Measurements from ENCODE around the gene PLB1. TPM values are rescaled to one million over a fixed set of nuclear protein-coding genes. Genes with fewer than 3 reads are reported as not detected.

The PLB1 gene
- total RNA-seq, 6 experiments from 2014 or later, result 0.66 to 1.9 (median 1.1) TPM

GRCh38 chr2:28544405-28544921 lies 48.6 kb downstream of the PLB1 start:
- no peaks in the 10 kb centered on the region for H3K9me3 ChIP-seq
- H3K27ac ChIP-seq, result no peak overlapping the region
- WGBS (ENCODE audit: insufficient coverage, low coverage, low lambda C conversion rate, missing lambda C conversion rate), result 55% methylated on average over 8 of the region's 8 CpGs
- H3K4me1 ChIP-seq, result no peaks in the 10 kb centered on the region
- ATAC-seq (no peak), DNase-seq (no peak)
- H3K4me3 ChIP-seq, result no peak overlapping the region
- intact Hi-C loops (cut with DNase I), result no loop called here
- TF ChIP-seq POLR2A (IDR thresholded peaks at IDR 0.05) (no peak), CTCF (IDR thresholded peaks at IDR 0.05) (no peak)
- H3K27me3 ChIP-seq, result no peaks in the 10 kb centered on the region
- H3K36me3 ChIP-seq, result no peaks in the 10 kb centered on the region

- TF ChIP-seq POLR2A (IDR thresholded peaks at IDR 0.05) (no peak), CTCF (IDR thresholded peaks at IDR 0.05) (no peak)
- no peaks in the 10 kb centered on the region for H3K4me1 ChIP-seq
- H3K27ac ChIP-seq, result no peak overlapping the region
- no peaks in the 10 kb centered on the region for H3K27me3 ChIP-seq
- WGBS (ENCODE audit: insufficient coverage, low coverage, low lambda C conversion rate, missing lambda C conversion rate), result 61% methylated on average over 15 of the region's 18 CpGs
- ATAC-seq, result peak; percentile 24 to 56 (median 29)
- no peak for DNase-seq
- no peaks in the 10 kb centered on the region for H3K9me3 ChIP-seq
- no peak overlapping the region for H3K4me3 ChIP-seq
- intact Hi-C loops (cut with DNase I), result no loop called here
- no peaks in the 10 kb centered on the region for H3K36me3 ChIP-seq
These were observed 49.2 kb downstream of the PLB1 start for GRCh38 chr2:28544922-28545589.

GRCh38 chr2:28545590-28546200 lies 49.8 kb downstream of the PLB1 start:
- TF ChIP-seq CTCF (IDR thresholded peaks at IDR 0.05), result no peak
- no peak for TF ChIP-seq POLR2A (IDR thresholded peaks at IDR 0.05)
- no peak overlapping the region for H3K27ac ChIP-seq

GRCh38 chr2:28546242-28546641 lies 50.4 kb downstream of the PLB1 start:
- H3K4me1 ChIP-seq, result no peaks in the 10 kb centered on the region
- no peaks in the 10 kb centered on the region for H3K27me3 ChIP-seq
- intact Hi-C loops (cut with DNase I), result no loop called here
- H3K27ac ChIP-seq, result no peak overlapping the region
- peak in 3 of 4 donors; percentile 18 to 47 (median 39) for ATAC-seq
- whole genome bisulfite sequencing (ENCODE audit: insufficient coverage, low coverage, low lambda C conversion rate, missing lambda C conversion rate), result 28% methylated on average over 5 of the region's 7 CpGs
- no peak overlapping the region for H3K4me3 ChIP-seq
- H3K9me3 ChIP-seq, result no peaks in the 10 kb centered on the region
- TF ChIP-seq CTCF (IDR thresholded peaks at IDR 0.05) (no peak), POLR2A (IDR thresholded peaks at IDR 0.05) (no peak)
- no peak for DNase-seq
- H3K36me3 ChIP-seq, result no peaks in the 10 kb centered on the region

More at GRCh38 chr2:28545590-28546200, 49.8 kb downstream of the PLB1 start:
- intact Hi-C loops (cut with DNase I), result no loop called here
- H3K36me3 ChIP-seq, result no peaks in the 10 kb centered on the region
- DNase-seq (no peak), ATAC-seq (peak; percentile 18 to 37 (median 30))
- H3K9me3 ChIP-seq, result no peaks in the 10 kb centered on the region
- H3K4me1 ChIP-seq, result no peaks in the 10 kb centered on the region
- no peak overlapping the region for H3K4me3 ChIP-seq
- no peaks in the 10 kb centered on the region for H3K27me3 ChIP-seq
- 67% methylated on average over 1 of the region's 9 CpGs for WGBS (ENCODE audit: insufficient coverage, low coverage, low lambda C conversion rate, missing lambda C conversion rate)

Measured in right lobe of liver (tissue), 6 donors.